Superior temporal gyrus (tissue), 1 donor: ENCODE measurements around the gene CA12.

Experiments used
- DNase-seq: peaks from one replicate; pipeline ENCODE4 v3.0.0-alpha.2; 2016; ENCODE audit errors: extremely low spot score

CA12 gene

DNA sequence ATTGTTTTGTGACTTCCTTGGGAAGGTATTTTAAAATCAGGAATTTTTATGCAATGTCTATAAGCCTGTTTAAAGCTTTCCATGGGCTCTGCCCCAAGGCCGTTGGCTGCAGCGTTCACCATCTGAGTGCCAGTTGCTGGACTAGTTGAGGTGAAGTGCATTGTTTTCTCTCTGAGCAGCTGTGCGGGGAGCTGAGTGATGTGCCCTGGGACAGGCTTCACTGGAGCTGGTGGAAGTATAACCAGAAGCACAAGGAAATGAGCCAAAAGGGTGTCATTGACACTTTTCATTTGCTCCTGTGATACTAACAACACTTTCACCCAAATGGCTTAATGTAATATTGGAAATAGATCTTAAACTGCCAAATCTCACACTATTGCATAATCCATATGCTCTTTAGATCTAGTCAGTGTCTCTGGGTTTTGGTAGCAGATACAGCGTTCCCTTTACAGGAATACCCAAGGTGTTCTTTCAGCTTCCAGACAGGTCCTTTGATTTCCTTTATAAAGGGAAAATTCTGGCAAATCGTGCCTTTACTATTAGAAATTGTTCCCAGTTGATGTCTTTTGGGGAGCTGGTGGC, 75.1 kb downstream of the CA12 start:
- DNase-seq = no peak

DNA sequence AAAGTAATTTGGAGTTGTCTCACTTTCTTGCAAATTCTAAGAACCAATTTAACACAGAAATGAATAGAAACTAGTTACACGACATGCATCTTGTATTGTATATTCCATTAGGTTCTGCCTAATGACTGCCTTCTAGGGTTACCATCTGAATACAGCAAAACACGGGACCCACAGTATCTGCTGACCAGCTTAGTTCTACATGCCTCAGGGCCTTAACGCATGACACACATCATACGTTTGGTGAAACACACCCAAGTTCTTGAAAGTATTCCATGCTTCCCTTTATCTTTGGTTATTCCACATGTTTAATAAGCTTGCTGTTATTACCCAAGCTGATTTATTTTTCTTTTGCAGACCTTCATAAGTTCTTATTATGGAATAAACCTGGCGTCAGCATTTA, 76.4 kb downstream of the CA12 start:
- DNase-seq = no peak

DNA sequence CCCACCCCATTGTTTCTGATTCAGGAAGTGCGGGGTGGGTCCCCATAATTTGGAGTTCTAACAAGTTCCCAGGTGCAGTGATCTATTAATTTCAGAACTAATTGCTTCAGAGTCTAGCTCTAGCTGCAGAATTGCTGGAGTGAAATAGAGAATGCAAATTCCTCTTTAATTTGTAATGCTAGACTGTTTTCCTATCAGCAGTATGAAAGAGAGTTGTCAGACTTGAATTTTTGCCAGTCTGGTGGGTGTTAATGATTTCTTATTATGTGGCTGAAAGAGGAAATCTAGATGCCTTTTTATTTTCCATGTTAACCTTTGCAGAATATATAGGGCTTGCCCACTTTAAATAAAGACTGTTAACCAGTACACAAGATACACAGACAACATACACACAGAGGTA, 80.6 kb downstream of the CA12 start:
- no peak for DNase-seq

DNA sequence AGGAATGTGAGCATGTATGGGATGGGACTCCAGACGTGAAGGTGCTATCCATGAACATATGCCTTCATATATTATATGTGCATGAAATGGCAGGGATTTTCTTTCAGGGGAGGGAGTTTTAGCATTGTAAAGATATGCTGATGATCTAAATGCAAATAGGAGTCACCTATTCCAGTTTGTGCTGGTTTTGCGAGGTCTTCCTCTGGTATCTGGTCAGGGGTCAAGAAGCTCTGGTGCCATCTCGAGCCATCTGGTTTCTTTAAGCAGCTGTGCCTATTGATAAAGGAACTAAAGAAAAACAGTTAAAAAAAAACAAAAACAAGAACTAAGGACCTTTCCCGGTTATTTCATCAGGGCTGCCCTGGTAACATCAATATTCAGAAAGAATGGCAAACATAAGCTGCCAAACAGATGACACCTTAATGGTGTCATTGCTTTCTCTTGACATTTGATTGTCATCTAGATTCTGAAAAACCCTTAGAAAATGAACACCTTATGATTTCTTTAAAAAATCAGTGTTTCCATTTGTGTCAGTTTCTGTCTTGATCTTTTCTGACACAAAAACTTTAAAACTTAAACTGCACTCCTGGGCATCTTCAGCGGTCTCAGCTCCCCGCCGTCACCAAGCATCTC, 81.6 kb downstream of the CA12 start:
- no peak for DNase-seq

DNA sequence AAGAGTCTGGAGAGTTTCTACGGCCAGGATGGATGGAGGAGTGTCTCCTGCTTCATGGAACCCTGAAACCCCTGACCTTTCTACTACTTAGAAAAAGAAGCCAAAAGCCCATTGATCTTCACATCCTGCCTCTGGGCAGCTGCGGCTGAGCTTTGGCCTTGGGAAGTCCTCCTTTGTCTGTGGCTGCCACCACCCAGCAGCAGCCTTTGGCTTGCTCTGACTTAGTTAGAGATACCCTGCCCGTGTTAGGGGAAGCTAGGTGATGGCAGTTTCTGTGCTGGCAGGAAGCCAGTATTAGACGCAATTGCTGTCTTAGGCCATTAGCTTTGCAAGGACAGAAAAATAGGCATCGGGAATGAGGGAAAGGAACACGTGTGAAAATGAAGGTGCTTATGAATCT, 85.5 kb downstream of the CA12 start:
- no peak for DNase-seq

DNA sequence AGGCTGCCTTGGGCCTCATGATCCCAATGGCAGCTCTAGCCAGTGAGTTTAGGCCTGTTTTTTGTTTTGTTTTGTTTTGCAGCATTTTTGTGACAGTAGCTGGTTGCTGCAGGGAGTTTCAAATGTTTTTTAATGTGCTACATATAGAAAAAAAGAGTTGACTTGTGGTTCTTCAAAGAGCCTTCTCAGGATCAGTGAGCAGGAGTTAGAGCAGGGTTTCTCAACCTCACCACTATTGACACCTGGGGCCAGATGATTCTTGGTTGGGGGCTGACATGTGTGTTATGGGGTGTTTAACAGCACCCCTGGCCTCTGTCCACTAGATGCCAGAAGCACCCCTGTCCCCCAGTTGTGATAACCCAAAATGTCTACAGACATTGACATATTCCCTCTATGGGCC, 86.3 kb downstream of the CA12 start:
- DNase-seq = no peak

DNA sequence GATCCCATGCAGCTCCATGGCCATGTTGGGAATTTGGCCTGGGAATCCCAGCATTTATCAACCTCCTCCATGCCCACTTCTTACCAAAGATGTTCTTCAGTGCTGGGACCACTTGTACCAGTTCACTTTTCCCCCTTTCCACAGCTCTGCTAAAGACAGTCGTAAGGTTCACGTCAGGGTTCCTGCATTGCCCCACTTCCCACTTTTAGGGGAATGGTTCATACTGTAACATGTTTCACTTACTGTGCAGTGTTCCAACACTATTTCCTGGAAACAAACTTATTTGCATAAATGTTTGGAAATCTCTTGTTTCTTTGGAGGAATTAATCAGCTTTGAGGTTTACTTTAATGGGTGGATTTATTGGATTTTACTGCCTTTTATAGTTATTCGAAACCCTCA, 87.3 kb downstream of the CA12 start:
- DNase-seq = no peak

DNA sequence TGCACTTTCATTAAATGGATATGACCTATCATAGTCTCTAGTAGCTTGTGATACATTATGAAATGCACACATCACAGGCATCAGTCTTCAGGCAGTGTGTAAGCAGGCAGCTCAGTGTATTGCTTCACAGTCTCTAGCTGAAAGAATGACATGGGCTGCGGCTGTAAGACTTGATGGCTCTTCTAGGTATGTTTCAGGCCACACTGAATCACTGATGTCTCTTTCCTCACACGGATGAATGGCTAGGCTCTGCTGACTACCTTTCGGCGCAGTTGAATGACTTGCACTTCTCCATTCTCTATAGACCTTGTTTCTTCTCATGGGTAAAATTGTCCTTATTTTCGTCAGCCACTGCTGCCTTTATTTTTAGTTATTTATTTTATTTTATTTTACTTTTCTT, 88.9 kb downstream of the CA12 start:
- DNase-seq = no peak

DNA sequence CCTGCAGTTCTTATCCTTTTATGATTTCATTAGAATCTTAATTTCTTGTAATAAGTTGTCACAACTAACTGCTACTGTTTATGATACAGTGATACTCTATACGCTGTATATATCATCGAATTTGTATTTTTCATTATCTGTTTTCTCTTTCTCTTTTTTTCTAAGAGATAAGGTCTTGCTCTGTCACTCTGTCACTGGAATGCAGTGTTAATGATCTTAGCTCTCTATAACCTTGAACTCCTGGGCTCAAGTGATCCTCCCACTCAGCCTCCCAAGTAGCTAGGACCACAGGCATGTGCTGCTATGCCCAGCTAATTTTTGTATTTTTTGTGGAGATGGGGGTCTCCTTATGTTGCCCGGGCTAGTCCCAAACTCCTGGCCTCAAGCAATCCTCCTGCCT, 89.4 kb downstream of the CA12 start:
- DNase-seq = no peak

DNA sequence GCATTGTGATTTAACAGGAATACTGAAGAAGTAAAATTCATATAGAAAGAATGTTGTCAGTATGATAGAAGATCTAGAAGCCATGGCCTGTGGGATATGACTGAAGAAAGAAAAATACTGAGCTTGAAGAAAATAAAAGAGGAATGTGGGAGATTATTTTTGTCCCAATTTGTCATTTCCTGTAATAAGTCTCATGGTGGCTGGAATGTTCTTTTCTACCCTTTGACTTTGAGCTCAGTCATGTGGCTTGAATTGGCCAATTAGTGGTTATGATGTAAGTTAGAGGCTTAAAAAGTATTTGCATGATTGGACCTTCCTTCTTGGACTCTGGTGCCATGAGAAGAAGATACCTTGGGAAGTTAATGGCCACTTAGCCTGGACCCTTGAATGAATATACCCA, 90.1 kb downstream of the CA12 start:
- DNase-seq = no peak

DNA sequence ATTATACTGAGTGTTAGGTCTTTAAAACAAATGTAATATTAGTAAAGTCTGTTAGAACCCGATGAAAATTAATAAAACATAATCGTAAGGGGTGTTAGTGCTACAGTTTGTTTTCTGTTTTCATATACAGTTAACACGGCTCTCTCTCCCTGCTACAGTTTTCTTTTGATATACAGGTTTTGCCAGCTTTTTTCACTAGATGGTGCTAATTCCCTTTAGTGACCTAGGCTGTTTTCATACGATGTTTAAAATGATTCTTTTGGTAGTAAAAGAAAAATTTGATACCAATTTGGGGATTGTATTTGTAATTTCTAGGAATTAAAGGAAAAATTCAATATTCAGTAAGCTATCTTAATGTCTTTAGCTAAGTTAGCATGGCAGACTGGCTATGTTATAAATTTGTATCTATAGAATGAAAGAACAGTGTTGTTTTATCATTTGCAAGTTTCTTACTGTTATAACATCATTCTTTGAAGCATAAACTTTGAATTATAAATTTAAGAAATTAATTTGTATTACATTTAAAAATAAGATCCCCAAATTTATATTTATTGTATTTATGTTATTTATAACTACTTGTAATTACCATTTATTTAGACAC, 92.8 kb downstream of the CA12 start:
- DNase-seq = peak; percentile 91

DNA sequence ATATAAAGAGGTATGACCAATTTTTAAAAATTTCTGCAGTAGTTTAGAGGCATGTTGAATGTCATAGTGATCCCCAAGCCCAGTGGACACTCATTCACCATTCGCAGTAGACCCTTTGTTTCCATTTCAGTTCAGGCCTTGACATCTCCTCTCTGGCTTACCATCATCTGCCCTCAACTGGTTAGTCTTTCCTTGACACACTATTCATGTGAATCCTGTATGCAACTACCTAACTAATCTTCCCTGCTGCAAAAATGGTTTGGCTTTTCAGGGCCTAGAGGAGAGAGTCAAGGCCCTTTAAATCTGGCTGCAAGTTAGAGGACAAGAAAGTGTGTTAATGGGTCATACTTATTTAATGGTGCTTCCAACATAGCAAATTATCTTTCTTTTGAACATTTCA, 93.3 kb downstream of the CA12 start:
- no peak for DNase-seq

DNA sequence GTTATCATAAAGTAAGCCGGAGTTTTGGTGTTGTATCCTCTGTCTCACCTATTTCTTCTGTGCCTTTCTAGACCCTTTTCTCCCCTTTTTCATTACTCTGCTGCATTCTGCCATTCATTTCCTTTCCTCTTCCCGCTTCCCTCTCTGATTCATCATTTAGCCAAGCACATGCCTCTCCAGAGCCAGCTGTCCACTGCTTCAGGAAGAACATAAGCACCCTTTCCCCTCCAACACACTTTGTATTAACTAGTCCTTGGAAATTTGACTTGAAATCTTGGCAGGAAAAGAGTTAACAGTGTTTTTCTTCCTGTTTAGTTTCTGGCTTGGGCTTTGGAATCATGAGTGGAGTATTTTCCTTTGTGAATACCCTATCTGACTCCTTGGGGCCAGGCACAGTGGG, 94.5 kb downstream of the CA12 start:
- DNase-seq = no peak

DNA sequence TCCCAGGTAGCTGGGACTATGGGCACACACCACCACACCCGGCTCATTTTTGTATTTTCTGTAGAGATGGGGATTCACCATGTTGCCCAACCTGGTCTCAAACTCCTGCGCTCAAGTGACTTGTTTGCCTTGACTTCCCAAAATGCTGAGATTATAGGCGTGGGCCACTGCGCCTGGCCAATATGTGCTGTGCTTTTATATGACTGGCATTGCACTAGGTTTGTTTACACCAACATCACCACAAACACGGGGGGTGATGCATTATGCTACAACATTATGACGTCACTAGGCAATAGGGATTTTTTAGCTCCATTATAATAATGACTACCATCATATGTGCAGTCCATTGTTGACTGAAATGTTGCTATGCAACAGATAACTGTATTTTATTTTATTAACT, 97.3 kb downstream of the CA12 start:
- DNase-seq = no peak

DNA sequence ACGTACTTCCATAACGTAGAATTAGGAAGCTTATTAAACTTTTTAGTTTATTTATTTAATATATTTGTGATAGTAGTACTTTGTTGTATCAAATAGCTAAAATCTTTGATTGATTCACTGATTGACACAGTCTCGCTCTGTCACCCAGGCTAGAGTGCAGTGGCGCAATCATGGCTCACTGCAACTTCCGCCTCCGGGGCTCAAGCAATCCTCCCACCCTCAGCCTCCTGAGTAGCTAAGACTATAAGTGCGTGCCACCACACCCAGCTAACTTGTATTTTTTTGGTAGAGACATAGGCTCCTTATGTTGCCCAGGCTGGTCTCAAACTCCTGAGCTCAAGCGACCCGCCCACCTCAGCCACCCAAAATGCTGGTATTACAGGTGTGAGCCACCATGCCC, 98.5 kb downstream of the CA12 start:
- DNase-seq = no peak

DNA sequence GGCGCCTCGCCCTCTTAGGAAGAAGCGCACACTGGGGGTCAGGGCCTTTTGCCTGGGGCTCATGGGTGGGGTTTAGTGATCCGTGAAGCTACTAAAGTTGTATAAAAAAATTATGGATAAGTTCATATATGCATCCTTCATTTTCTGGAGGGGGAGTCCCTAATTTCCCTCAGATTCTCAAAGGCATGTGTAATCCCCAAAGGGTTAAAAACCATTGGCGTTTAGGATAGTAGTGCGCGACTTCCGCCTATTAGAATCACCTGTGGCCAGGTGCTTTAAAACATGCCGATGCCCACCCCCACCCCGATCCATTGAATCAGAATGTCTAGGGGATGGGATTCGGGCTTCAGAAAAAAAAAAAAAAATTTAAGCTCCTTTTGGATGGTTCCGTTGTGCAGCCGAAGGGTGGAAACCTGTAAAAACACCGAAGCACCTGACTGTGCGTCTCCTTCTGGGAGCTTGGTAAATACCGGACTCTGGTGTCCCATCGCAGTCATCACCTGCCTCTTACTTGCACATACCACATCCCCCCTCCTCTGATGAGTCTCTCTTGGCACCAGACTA, 103.7 kb downstream of the CA12 start:
- peak; percentile 43 for DNase-seq

DNA sequence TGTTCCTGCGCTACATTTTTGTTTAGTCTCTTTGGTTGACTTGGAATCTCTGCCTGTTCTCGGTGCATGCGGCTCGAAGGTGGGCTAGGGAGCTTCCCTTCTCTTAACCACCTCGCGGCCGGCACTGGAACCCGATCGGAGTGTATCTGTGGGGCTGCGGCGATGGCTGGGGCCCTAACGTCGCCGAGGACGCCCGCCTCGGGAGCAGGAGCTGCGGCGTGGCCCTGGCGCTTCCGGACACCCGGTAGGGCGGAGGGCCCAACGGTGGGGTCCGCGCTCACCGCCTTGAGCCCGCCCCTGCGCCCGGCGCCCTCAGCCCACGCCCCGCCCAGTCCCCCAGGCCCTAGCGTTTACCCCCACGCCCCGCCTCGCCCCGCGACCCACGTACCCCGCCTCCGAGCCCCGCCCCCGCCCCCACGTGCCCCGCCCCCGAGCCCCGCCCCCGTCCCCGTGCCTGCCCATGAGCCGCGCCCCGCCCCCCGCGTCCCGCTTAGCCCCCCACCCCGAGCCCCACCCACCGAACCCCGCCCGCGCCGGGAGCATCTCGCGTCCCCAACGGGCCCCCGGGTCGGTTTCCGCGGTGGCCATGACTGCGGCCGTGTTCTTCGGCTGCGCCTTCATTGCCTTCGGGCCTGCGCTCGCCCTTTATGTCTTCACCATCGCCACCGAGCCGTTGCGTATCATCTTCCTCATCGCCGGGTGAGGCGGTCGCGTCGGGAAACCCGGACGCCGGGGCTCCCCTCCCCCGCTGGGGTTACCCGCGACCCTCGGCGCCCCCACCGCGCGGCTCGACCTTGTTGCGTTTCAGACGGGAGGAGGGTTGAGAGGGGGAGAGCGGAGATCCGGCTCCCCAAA, 104.4 kb downstream of the CA12 start, which contains the start of gene APH1B:
Gene APH1B, plus strand, starts transcription at position 568 of the 855 bp plus-strand sequence. Its CDS starts 19 bp downstream, at position 587.
- DNase-seq = peak; percentile 58

DNA sequence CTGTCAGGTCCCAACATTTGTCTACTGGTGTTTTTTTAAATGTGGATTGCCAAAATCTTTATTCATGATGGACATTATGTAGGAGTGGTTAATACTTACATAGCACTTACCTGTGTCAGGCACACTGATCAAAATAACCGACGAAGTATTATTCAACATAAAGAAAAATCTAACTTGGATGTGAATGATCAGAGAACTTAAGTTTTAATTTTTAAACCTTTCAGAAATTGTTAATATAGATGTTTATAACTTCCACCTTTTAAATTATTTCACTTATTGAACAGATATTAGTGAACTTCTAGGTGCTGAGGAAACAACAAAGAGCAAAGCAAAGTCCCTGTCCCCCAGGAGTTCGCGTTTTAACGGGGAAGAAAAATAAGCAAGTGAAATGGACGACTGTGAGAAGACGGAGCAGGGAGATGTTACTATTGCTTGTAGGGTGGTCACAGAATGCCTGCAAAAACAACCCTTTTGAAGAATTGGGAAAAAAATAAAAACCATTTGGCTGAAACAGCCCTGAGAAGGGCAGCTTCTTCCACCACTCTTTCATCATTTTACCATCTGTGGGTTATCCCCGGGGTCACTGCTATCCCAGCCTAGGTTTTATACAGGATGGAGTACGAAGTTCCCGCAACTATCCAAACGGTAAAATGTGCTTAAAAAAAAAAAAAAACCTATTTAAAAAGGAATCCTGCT, 105.2 kb downstream of the CA12 start:
- DNase-seq = no peak

DNA sequence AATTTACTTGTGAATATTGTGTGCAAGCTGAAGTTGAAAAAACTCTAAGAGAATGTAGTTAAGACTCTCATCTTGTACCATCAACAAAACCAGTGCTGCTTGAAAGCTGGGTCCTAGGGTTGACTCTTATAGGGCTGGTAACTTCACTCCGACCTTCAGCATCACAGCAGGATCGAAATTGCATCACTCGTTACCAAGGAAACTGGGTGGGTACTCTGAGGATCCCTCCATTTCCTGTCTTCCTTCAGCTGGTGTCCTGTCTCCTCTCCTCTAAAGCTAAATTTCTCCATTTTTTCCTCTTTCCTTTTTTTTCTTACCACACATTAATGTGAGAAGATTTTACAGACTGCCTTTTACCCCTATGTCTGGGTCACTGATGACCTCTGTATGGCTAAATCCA, 107.2 kb downstream of the CA12 start:
- no peak for DNase-seq
